ENCODE results near the gene CDC42EP2. TPM values are rescaled to one million over a fixed set of nuclear protein-coding genes. Genes with fewer than 3 reads are reported as not detected.

CDC42EP2 gene
- polyA plus RNA-seq, 2 of the 4 experiments (the other 2 are of a cell fraction): 3.0 to 8.5 TPM

DNA sequence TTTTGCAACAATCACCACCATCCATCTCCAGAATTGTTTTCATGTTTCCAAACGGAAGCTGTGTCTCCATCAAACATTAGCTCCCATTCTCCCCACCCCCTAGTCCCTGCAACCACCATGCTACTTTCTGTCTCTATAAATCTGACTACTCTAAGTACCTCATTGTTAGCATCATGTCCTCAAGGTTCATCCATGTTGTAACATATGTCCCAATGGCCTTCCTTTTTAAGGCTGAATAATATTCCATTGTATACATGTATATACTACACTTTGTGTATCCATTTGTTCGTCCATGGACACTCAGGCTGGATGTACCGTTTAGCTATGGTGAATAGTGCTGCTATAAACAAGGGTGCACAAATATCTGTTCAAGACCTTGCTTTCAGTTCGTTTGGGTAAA, 10.8 kb downstream of the CDC42EP2 start (continued):
- TF ChIP-seq, protein P1, sequence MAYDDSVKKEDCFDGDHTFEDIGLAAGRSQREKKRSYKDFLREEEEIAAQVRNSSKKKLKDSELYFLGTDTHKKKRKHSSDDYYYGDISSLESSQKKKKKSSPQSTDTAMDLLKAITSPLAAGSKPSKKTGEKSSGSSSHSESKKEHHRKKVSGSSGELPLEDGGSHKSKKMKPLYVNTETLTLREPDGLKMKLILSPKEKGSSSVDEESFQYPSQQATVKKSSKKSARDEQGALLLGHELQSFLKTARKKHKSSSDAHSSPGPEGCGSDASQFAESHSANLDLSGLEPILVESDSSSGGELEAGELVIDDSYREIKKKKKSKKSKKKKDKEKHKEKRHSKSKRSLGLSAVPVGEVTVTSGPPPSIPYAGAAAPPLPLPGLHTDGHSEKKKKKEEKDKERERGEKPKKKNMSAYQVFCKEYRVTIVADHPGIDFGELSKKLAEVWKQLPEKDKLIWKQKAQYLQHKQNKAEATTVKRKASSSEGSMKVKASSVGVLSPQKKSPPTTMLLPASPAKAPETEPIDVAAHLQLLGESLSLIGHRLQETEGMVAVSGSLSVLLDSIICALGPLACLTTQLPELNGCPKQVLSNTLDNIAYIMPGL (CRISPR knock-in tag; IDR thresholded peaks at IDR 0.05; ENCODE audit: borderline replicate concordance): no peak
- no peak for TF ChIP-seq FOSL2 (IDR thresholded peaks at IDR 0.05)
- TF ChIP-seq FOSL2 (CRISPR knock-in tag; IDR thresholded peaks at IDR 0.05): no peak
- no peak for TF ChIP-seq EP300 (IDR thresholded peaks at IDR 0.05)
- no peak for TF ChIP-seq KDM1A (IDR thresholded peaks at IDR 0.05; ENCODE audit: low read depth)

DNA sequence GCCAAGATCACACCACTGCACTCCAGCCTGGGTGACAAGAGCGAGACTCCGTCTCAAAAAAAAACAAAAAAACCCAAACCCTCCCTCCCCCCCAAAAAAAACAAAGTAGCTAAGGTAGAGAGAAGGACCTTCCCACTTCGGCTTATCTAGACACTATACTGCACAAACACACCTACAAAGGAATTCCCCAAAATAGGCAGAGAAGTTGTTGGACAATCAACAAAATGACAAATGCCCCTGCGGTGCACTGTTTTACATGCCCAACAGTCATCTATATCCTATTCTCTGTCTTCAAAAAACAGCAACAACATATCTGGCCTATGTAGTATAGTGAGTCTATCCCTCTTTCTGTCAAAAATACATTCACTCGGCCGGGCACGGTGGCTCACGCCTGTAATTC, 12.4 kb downstream of the CDC42EP2 start:
- no peak overlapping the region for H3K4me3 ChIP-seq
- ATAC-seq: no peak
- H3K9me3 ChIP-seq: no peaks in the 10 kb centered on the region
- ChIA-PET POLR2A (no interaction called here), CTCF (interaction anchor here (0.8 to 78.3 kb wide), 3 partner anchors 26 to 122 kb away, joined by 4 to 3090 read pairs (median 22); partner anchors contain the start of genes CDC42EP2 and POLA2)
- no peak overlapping the region for H3K4me2 ChIP-seq
- no peak overlapping the region for H3K27ac ChIP-seq
- H3K4me1 ChIP-seq: peaks cover 5% of the 10 kb centered on the region
- DNase-seq (ENCODE audit: low read depth in 1 of 2, low spot score in 1 of 2): no peak
- TF ChIP-seq ESRRA (IDR thresholded peaks at IDR 0.05; ENCODE audit: borderline replicate concordance, low read length) (no peak), GATA3 (IDR thresholded peaks at IDR 0.05; ENCODE audit: borderline replicate concordance) (no peak), MAFK (IDR thresholded peaks at IDR 0.05; ENCODE audit: partially characterized antibody) (no peak), HOXA7 (CRISPR knock-in tag; IDR thresholded peaks at IDR 0.05) (no peak), CHD2 (IDR thresholded peaks at IDR 0.05; ENCODE audit: low read length, partially characterized antibody) (no peak), EHMT2 (IDR thresholded peaks at IDR 0.05; ENCODE audit: low read depth) (no peak), SMC3 (IDR thresholded peaks at IDR 0.05) (no peak), MAZ (IDR thresholded peaks at IDR 0.05; ENCODE audit: borderline replicate concordance, low read depth, low read length) (no peak), HEYL (CRISPR knock-in tag; IDR thresholded peaks at IDR 0.05) (no peak), ZSCAN20 (CRISPR knock-in tag; IDR thresholded peaks at IDR 0.05) (no peak), RAD21 (conservative IDR thresholded peaks at IDR 0.05 in 1 of 2, IDR thresholded peaks at IDR 0.05 in 1 of 2) (no peak), TP53 (CRISPR knock-in tag; IDR thresholded peaks at IDR 0.05) (no peak), EP300 (IDR thresholded peaks at IDR 0.05) (no peak), PHF8 (IDR thresholded peaks at IDR 0.05; ENCODE audit: borderline replicate concordance, low read depth) (no peak), HDAC2 (IDR thresholded peaks at IDR 0.05) (no peak), CHD4 (IDR thresholded peaks at IDR 0.05; ENCODE audit: borderline replicate concordance) (no peak), MYC (IDR thresholded peaks at IDR 0.05; ENCODE audit: borderline replicate concordance, low read length) (no peak)
- TF ChIP-seq, protein P2, sequence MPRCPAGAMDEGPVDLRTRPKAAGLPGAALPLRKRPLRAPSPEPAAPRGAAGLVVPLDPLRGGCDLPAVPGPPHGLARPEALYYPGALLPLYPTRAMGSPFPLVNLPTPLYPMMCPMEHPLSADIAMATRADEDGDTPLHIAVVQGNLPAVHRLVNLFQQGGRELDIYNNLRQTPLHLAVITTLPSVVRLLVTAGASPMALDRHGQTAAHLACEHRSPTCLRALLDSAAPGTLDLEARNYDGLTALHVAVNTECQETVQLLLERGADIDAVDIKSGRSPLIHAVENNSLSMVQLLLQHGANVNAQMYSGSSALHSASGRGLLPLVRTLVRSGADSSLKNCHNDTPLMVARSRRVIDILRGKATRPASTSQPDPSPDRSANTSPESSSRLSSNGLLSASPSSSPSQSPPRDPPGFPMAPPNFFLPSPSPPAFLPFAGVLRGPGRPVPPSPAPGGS (IDR thresholded peaks at IDR 0.05): no peak
- TF ChIP-seq, protein P3, sequence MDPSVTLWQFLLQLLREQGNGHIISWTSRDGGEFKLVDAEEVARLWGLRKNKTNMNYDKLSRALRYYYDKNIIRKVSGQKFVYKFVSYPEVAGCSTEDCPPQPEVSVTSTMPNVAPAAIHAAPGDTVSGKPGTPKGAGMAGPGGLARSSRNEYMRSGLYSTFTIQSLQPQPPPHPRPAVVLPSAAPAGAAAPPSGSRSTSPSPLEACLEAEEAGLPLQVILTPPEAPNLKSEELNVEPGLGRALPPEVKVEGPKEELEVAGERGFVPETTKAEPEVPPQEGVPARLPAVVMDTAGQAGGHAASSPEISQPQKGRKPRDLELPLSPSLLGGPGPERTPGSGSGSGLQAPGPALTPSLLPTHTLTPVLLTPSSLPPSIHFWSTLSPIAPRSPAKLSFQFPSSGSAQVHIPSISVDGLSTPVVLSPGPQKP (IDR thresholded peaks at IDR 0.05; ENCODE audit: low read depth, low read length): no peak
- WGBS (ENCODE audit: missing lambda C conversion rate): 91% methylated on average over 8 of the region's 8 CpGs
- FAIRE-seq: no peak

All from A549 (cell line).